Fibroblast of lung (primary cell): ENCODE data around the gene SLC4A5.

ENCODE experiments used
- CTCF ChIP-seq, 2 donors: IDR thresholded peaks in 1 of 2; conservative IDR thresholded peaks in 1 of 2; 1 replicate in 1 of 2; 2 replicates in 1 of 2; pipeline ENCODE4 v1.5.1; 2011 to 2012; ENCODE audit warnings: low read length in 2 of 2, control low read depth in 1 of 2, inconsistent platforms in 1 of 2, low read depth in 1 of 2, mild to moderate bottlenecking in 1 of 2
- EZH2 ChIP-seq: IDR thresholded peaks from 2 replicates; pipeline ENCODE4 v1.5.1; 2012; ENCODE audit warnings: low read length, control low read depth, mild to moderate bottlenecking; ENCODE audit errors: missing control alignments

- no peak for TF ChIP-seq CTCF (conservative IDR thresholded peaks at IDR 0.05 in 1 of 2, IDR thresholded peaks at IDR 0.05 in 1 of 2; ENCODE audit: low read depth in 1 of 2, low read length in 2 of 2)
- no peak for TF ChIP-seq EZH2
These were observed 155.1 kb downstream of the SLC4A5 start for GRCh38 chr2:74188018-74188601.
